ENCODE data around the gene KIF7. TPM values are rescaled to one million over a fixed set of nuclear protein-coding genes. Genes with fewer than 3 reads are reported as not detected.

The KIF7 gene
- total RNA-seq, 1 experiment from 2014 or later, result 20.4 TPM

- ChIA-PET POLR2A (no interaction called here), CTCF (interaction anchor here (1.2 kb wide), 1 partner anchor 8 kb away, joined by 4 read pairs; no protein-coding TSS in a partner anchor)
- Mint-ChIP-seq H3K36me3 (no peaks in the 10 kb centered on the region), H3K9me3 (no peaks in the 10 kb centered on the region), H3K27ac (no peak overlapping the region), H3K27me3 (ENCODE audit: low read depth) (no peaks in the 10 kb centered on the region), H3K4me3 (no peak overlapping the region), H3K4me1 (no peaks in the 10 kb centered on the region)
- DNase-seq (ENCODE audit: low spot score), result no peak
- TF ChIP-seq, protein P1, sequence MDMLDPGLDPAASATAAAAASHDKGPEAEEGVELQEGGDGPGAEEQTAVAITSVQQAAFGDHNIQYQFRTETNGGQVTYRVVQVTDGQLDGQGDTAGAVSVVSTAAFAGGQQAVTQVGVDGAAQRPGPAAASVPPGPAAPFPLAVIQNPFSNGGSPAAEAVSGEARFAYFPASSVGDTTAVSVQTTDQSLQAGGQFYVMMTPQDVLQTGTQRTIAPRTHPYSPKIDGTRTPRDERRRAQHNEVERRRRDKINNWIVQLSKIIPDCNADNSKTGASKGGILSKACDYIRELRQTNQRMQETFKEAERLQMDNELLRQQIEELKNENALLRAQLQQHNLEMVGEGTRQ (CRISPR knock-in tag; IDR thresholded peaks at IDR 0.05), result no peak
- no peak for TF ChIP-seq CBFB (CRISPR knock-in tag; IDR thresholded peaks at IDR 0.05; ENCODE audit: low read depth)
- TF ChIP-seq, protein P2, sequence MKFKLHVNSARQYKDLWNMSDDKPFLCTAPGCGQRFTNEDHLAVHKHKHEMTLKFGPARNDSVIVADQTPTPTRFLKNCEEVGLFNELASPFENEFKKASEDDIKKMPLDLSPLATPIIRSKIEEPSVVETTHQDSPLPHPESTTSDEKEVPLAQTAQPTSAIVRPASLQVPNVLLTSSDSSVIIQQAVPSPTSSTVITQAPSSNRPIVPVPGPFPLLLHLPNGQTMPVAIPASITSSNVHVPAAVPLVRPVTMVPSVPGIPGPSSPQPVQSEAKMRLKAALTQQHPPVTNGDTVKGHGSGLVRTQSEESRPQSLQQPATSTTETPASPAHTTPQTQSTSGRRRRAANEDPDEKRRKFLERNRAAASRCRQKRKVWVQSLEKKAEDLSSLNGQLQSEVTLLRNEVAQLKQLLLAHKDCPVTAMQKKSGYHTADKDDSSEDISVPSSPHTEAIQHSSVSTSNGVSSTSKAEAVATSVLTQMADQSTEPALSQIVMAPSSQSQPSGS (CRISPR knock-in tag; IDR thresholded peaks at IDR 0.05; ENCODE audit: borderline replicate concordance, low read depth), result no peak
- no peak for TF ChIP-seq FOXJ3 (CRISPR knock-in tag; IDR thresholded peaks at IDR 0.05; ENCODE audit: borderline replicate concordance)
- ATAC-seq, result no peak
Measured at GRCh38 chr15:89681146-89681545, 25.9 kb upstream of the KIF7 start.

DNA sequence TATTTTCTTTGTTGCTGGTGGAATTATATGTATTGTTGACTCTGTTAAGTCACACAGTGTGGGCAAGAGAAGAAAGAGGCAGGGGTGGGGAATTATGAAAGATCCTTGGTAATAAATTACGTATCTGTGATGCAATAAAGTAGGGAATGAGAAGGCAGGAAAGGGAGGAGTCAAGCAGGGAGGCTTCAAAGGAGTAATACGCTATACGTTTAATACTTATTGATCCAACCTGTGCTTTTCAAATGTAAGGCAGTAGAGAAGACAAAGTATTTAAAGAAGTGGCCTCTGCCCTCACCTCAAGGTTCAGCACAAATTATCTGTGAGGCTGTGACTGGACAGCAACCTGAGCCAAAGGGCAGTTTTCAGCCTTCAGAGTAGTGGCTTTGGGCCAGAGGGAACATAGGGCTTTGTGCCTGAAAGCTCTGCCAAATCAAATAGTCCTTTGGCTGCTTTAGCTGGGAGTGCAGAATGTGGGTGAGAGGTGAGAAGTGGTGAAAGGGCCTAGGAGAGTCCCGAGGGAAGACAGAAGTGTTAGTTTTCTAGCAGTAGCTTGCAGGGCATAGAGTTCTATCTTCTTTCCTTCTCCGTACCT, 25.1 kb upstream of the KIF7 start:
- no peaks in the 10 kb centered on the region for H3K9me3 Mint-ChIP-seq

DNA sequence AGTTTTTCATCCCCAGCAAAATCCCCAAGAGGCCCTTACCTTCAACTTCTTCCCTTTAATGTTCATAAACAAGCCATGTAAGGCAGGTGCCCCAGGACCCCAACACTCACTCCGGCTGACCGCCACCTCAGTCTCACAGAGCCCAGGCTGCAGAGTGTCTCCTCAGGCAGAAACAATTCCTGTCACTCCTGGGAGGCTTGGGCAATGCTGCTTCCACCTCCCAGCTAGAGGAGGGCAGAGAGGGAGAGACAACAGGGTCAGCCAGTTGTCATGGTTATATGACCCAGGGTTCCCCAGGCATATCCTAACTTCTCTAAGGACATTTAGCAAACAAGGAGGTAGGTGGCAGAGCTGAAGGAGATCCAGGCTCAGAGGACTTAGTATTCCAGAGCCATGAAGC, 23.9 kb upstream of the KIF7 start, which contains the start of gene PLIN1:
PLIN1 (minus strand) TSS at position 156 of the 400 bp plus-strand sequence. CDS start 1,878 bp downstream, outside the sequence.
- H3K27ac Mint-ChIP-seq, result no peak within 1 kb of the TSS
- POLR2A ChIA-PET, result no interaction called here
- DNase-seq (ENCODE audit: low spot score) (no peak), ATAC-seq (no peak)
- CTCF ChIA-PET, result no interaction called here
- no peaks in the 10 kb centered on the region for H3K4me1 Mint-ChIP-seq
- H3K4me3 Mint-ChIP-seq, result no peak within 1 kb of the TSS
- H3K9me3 Mint-ChIP-seq, result no peaks in the 10 kb centered on the region
- H3K27me3 Mint-ChIP-seq (ENCODE audit: low read depth), result no peaks in the 10 kb centered on the region
- no peaks in the 10 kb centered on the region for H3K36me3 Mint-ChIP-seq
- no peak for TF ChIP-seq PREB (CRISPR knock-in tag; IDR thresholded peaks at IDR 0.05; ENCODE audit: borderline replicate concordance)
- no peak for TF ChIP-seq ZBTB21 (CRISPR knock-in tag; IDR thresholded peaks at IDR 0.05; ENCODE audit: borderline replicate concordance)
- TF ChIP-seq, protein P3, sequence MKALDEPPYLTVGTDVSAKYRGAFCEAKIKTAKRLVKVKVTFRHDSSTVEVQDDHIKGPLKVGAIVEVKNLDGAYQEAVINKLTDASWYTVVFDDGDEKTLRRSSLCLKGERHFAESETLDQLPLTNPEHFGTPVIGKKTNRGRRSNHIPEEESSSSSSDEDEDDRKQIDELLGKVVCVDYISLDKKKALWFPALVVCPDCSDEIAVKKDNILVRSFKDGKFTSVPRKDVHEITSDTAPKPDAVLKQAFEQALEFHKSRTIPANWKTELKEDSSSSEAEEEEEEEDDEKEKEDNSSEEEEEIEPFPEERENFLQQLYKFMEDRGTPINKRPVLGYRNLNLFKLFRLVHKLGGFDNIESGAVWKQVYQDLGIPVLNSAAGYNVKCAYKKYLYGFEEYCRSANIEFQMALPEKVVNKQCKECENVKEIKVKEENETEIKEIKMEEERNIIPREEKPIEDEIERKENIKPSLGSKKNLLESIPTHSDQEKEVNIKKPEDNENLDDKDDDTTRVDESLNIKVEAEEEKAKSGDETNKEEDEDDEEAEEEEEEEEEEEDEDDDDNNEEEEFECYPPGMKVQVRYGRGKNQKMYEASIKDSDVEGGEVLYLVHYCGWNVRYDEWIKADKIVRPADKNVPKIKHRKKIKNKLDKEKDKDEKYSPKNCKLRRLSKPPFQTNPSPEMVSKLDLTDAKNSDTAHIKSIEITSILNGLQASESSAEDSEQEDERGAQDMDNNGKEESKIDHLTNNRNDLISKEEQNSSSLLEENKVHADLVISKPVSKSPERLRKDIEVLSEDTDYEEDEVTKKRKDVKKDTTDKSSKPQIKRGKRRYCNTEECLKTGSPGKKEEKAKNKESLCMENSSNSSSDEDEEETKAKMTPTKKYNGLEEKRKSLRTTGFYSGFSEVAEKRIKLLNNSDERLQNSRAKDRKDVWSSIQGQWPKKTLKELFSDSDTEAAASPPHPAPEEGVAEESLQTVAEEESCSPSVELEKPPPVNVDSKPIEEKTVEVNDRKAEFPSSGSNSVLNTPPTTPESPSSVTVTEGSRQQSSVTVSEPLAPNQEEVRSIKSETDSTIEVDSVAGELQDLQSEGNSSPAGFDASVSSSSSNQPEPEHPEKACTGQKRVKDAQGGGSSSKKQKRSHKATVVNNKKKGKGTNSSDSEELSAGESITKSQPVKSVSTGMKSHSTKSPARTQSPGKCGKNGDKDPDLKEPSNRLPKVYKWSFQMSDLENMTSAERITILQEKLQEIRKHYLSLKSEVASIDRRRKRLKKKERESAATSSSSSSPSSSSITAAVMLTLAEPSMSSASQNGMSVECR (CRISPR knock-in tag; IDR thresholded peaks at IDR 0.05; ENCODE audit: borderline replicate concordance), result no peak
- TF ChIP-seq ZNF219 (CRISPR knock-in tag; IDR thresholded peaks at IDR 0.05; ENCODE audit: borderline replicate concordance), result no peak
- no peak for TF ChIP-seq ETV6 (CRISPR knock-in tag; IDR thresholded peaks at IDR 0.05)
- TF ChIP-seq JAZF1 (CRISPR knock-in tag; IDR thresholded peaks at IDR 0.05), result no peak
- no peak for TF ChIP-seq NFE2L1 (CRISPR knock-in tag; IDR thresholded peaks at IDR 0.05)
- no peak for TF ChIP-seq OVOL2 (CRISPR knock-in tag; IDR thresholded peaks at IDR 0.05; ENCODE audit: borderline replicate concordance)
- TF ChIP-seq, protein P2 (CRISPR knock-in tag; IDR thresholded peaks at IDR 0.05; ENCODE audit: borderline replicate concordance, low read depth), result no peak

More for the DNA sequence above, 25.1 kb upstream of the KIF7 start:
- 0 out of 2 replicates have a peak overlapping the region, but pooled peaks have one; percentile 28 for H3K27ac Mint-ChIP-seq
- TF ChIP-seq ZNF416 (CRISPR knock-in tag; IDR thresholded peaks at IDR 0.05) (no peak), PRDM15 (CRISPR knock-in tag; IDR thresholded peaks at IDR 0.05) (no peak)
- CTCF ChIA-PET, result no interaction called here
- POLR2A ChIA-PET, result no interaction called here
- no peak overlapping the region for H3K4me3 Mint-ChIP-seq
- H3K4me1 Mint-ChIP-seq, result no peaks in the 10 kb centered on the region
- no peaks in the 10 kb centered on the region for H3K27me3 Mint-ChIP-seq (ENCODE audit: low read depth)
- no peak for DNase-seq (ENCODE audit: low spot score)
- no peak for ATAC-seq
- no peaks in the 10 kb centered on the region for H3K36me3 Mint-ChIP-seq

All from WTC11 (cell line).